GM18867 (cell line): ENCODE measurements around the gene WAC.

Experiments used
- ATAC-seq: cut with Tn5 transposase; IDR thresholded peaks from one replicate; pipeline ENCODE4 v1.9.1; 2021; ENCODE audit warnings: mild to moderate bottlenecking, moderate library complexity; ENCODE audit not compliant: unreplicated experiment

Gene WAC

DNA sequence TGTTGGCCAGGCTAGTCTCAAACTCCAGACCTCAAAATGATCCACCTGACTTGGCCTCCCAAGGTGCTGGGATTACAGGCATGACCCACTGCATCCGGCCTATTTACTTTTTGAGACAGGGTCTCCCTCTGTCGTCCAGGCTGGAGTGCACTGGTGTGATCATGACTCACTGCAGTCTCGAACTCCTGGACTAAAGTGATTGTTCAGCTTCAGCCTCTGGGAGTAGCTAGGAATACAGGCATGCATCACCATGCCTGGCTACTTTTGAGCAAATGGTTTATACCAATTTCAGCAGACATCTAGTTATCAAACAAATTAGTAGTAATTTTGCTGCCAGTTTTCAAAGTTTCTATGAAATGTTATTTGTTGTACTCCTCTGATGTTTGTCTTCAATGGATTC, 2.2 kb upstream of the WAC start:
- ATAC-seq = no peak

- peak; percentile 15 for ATAC-seq
Observed at GRCh38 chr10:28533186-28533564, 257 bp downstream of the WAC start.

- peak; percentile 22 for ATAC-seq
Observed at GRCh38 chr10:28533571-28534304, 820 bp downstream of the WAC start.

DNA sequence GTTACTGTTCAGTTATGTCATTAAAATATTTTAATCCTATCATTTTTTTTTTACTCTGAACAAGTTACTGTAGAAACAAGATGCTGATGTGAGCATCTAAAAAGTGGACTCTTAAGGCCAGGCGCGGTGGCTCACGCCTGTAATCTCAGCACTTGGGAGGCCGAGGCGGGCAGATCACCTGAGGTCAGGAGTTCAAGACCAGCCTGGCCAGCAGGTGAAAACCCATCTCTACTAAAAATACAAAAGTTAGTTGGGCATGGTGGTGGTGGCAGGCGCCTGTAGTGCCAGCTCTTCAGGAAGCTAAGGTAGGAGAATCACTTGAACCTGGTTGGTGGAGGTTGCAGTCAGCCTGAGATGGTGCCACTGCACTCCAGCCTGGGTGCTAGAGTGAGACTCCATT, 2.9 kb downstream of the WAC start:
- no peak for ATAC-seq

DNA sequence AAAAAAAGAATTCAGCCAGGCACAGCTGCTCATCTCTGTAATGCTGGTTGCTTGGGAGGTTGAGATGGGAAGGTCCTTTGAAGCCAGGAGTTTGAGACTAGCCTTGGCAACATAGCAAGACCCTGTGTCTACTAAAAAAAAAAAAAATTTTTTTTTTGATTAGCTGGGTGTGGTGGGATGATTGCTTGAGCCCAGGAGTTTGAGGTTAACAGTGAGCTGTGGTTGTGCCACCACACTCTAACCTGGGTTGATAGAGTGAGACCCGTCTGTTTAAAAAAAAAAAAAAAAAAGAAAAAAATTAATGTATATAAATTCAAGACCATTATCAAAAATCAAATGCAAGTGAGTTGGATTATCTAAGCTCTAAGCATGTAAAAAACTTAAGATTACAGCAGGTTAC, 5.7 kb downstream of the WAC start:
- ATAC-seq = no peak

- ATAC-seq = no peak
Observed at GRCh38 chr10:28540145-28540544, 7.2 kb downstream of the WAC start.

- no peak for ATAC-seq
Observed at GRCh38 chr10:28541717-28542365, 8.9 kb downstream of the WAC start.

GRCh38 chr10:28542728-28543127, 9.8 kb downstream of the WAC start:
- ATAC-seq = no peak

- no peak for ATAC-seq
Observed at GRCh38 chr10:28544058-28544457, 11.1 kb downstream of the WAC start.

GRCh38 chr10:28545967-28546644, 13.2 kb downstream of the WAC start:
- ATAC-seq = peak; percentile 77

DNA sequence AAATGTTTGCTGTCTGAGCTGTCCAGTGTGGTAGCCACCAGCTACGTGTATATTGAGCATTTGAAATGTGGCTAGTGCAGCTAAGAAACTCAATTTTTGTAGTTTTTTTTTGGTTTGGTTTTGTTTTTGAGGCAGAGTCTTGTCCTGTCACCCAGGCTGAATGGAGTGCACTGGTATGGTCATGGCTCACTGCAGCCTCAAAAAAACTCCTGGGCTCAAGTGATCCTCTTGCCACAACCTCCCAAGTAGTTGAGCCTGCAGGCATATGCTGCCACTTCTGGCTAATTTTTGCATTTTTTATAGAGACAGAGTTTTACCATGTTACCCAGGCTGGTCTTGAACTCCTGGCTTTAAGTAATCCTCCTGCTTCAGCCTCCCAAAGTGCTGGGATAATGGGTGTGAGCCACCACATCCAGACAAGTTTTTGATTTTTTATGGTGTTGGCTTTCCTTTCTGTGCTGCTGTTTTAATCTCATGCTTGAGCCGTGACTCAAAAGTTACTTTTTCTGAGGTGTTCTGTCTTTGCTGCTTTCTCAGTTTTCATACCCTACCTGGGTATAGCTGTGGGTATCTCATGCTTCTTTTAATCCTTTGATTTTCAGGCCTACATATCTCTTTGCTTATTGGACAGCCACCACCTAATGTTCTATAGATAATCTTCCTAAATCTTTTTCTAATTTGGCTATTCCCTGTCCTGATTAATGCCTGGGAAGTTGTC, 16.0 kb downstream of the WAC start:
- no peak for ATAC-seq

DNA sequence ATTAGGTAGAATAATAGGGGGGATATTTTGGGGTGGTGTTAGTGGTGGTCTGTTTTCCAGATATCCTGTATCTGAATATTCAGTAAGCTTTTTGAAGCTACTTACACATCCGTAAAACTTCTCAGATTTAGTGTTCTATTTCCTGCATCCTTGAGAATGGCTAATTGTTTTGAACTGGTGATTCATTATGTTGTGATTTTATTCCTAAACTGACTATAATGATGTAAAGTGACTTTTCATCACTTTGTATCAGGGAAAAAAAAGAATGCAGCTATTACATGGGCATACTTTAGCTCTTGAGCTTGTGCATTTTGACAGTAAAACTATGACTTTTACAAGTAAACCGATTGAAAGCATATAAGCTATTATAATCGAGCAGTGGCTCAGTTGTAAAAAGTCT, 18.2 kb downstream of the WAC start:
- ATAC-seq = no peak

GRCh38 chr10:28552775-28553174, 19.9 kb downstream of the WAC start:
- ATAC-seq = no peak

DNA sequence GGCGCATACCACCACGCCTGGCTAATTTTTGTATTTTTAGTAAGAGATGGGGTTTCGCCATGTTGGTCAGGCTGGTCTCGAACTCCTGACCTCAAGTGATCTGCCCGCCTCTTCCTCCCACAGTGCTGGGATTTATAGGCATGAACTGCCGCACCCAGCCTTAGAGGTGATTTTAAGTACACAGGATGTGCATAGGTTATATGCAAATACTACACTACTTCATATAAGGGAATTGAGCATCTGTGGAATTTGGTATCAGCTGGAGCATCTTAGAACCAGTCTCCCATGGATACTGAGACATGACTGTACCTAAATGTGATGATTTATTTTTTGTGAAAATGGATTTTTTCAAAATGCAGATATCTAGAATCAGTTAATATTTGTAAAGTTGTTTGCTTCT, 21.1 kb downstream of the WAC start:
- ATAC-seq = no peak

DNA sequence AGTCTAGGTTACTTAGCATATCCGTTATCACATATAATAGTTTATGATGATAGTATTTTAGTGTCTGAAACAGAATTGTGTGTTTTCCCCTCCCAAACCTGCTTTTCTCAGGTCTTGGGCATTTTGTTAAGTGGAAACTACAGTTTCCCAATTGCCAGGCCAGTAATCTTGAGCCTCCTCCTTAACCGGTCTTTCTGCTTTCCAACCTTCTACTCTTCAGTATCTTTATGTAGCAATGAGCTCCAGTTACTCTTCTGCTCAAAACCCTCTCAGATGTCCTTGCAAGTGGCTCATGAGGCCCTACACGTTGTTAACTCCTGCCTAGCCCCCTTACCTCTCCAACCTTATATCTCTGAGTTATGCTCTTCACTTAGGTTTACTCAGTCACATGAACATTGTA, 22.0 kb downstream of the WAC start:
- ATAC-seq = no peak

DNA sequence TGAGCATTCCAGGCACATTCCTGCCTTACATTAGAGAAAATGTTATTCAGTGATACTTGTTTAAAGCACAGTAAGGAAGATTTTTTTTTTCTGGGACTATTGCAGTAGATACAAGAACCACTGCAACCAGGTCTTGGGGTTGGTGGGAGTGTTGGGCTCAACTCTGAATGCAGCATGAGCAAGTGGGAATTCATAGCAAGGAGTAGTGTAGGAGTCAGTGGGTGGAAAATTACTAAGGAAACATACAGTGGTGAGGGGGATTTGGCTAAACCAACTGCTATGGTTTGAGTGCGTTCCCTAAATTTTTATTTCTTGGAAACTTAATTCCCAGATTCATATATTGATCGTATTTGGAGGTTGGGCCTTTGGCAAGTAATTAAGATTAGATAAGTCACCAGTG, 22.4 kb downstream of the WAC start:
- no peak for ATAC-seq

GRCh38 chr10:28556142-28556541, 23.2 kb downstream of the WAC start:
- ATAC-seq = no peak

DNA sequence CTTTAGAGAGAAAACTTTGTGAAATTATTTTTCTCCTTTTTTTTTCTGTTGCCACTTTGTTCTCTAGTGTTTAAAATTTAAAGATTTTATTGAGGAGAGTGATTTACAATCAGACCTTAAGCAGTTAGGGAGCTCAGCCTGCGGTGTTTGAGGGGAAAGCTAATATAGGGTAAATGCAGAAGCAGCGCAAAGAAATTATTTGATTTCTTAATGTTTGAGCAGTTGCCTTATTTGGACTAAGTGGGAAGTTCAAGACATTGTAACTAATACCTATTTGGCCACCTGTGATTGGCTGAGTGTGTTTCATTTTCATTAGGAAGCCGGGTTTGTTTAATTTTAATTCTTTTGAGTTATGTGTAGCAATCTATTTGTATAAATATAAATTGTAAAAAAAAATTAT, 25.3 kb downstream of the WAC start:
- no peak for ATAC-seq

DNA sequence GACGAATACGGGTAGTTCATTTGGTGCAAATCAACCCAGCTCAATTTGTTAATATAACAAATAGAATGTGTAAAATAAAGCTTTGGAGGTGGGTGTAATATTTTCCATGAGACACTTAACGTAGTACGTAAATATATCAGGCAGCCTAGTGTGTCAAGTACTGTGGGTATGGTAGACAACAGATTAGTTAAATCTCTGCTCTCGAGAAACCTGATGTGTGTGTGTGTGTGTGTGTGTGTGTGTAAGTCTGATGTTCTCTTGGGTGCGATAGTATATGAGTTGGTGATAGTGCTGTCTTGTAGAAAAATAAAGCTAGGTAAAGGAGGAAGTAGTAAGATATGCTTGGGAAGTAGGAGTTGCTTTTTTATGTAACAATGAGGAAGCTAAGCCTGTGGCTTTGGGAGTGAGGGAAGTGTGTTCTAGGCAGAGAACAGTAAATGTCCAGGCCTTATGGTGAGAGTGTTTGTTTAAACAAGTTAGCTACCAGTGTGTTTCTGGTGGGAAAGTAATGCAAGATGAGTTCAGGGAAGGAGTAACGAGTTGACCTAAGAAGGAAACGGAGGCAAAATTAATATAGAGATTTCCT, 26.1 kb downstream of the WAC start:
- ATAC-seq = no peak

- no peak for ATAC-seq
Observed at GRCh38 chr10:28559618-28560017, 26.7 kb downstream of the WAC start.

DNA sequence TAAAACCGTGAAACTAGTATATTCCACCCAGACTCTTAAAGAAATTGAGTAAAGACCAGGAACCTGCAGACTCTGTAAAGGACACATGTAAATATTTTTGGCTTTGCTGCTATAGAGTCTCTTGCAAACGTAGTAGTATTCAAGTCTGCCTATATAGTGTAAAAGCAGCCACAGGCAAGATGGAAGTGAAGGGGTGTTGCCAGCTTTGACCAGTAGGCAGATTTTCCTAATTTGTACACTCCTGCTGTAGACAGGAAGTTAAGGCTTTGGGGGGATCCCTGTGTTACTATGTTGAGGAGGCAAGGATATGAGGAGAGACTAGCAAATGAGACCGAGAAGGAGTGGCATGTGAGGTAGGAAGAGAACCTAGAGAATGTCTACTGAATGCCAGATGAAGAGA, 27.7 kb downstream of the WAC start:
- ATAC-seq = no peak
